Measurements from ENCODE around the gene ELMO1. TPM values are rescaled to one million over a fixed set of nuclear protein-coding genes. Genes with fewer than 3 reads are reported as not detected.
A peak's percentile ranks its signal among the peaks of the same experiment; 100 is the strongest.

The ELMO1 gene
- total RNA-seq, 1 donor, result under 0.01 TPM

DNA sequence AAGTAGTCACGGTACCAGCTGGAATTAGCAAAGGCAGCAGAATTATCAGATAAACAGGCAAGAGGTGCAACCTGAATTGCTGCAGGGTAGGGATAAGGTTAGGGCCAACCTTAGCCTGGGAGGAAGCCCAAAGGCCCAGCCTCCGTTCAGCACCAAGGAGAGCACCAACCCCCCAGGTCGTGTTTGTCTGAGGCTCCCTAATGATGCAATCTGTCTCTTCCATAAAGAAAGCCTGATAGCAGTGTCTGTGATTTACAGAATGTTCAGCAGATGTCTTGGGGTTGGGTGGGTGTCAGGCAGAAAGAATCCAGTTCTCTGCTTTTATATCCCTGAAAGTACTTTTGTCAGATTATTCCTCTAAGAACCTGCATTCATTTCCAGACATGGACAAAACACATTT is 396.0 kb downstream of the ELMO1 start:
- no peak overlapping the region for H3K4me3 ChIP-seq (ENCODE audit: low read depth, low read length)
- DNase-seq (ENCODE audit: low read depth), result peak; percentile 90
- TF ChIP-seq CTCF (IDR thresholded peaks at IDR 0.05; ENCODE audit: insufficient read depth, low read depth, low read length), result no peak

DNA sequence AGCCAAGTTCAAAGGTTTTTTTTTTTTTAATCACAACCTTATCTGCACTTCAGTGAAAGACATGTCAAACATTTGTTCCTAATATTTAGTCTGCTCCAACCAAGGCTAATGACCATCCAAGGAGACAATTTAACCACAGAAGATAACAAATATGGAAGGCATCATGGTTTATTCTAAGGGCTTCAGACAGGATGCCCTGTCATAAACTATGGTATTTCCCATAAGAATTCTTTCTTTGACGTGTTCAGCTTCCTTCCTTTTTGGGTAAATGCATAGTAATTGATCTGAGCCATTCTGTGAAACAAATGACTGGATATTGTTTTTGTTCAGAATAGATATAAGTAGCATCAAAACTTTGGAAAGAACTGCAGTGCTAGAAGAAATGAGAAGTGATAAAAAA is 397.9 kb downstream of the ELMO1 start:
- H3K4me3 ChIP-seq (ENCODE audit: low read depth, low read length), result no peak overlapping the region
- DNase-seq (ENCODE audit: low read depth), result peak; percentile 52
- TF ChIP-seq CTCF (IDR thresholded peaks at IDR 0.05; ENCODE audit: insufficient read depth, low read depth, low read length), result no peak

DNA sequence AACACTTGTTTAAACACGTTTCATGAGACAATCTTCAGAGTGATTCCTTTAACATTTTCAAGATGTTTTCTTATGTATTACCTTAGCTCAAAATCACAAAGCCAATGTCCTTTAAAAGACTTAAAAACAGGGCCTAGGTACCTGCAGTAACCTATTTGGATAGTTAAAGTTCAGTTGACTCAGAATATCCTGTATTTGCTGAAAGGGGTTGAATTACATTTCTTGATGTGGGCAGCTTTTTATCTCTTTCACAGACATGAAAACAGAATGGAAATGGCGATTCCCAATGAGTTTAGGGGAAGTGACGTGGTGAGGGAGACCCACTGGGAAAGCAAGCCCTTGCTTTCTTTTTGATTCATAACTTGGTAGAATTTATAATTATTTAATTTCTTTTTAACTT is 400.0 kb downstream of the ELMO1 start:
- no peak for DNase-seq (ENCODE audit: low read depth)
- TF ChIP-seq CTCF (IDR thresholded peaks at IDR 0.05; ENCODE audit: insufficient read depth, low read depth, low read length), result no peak
- H3K4me3 ChIP-seq (ENCODE audit: low read depth, low read length), result no peak overlapping the region

DNA sequence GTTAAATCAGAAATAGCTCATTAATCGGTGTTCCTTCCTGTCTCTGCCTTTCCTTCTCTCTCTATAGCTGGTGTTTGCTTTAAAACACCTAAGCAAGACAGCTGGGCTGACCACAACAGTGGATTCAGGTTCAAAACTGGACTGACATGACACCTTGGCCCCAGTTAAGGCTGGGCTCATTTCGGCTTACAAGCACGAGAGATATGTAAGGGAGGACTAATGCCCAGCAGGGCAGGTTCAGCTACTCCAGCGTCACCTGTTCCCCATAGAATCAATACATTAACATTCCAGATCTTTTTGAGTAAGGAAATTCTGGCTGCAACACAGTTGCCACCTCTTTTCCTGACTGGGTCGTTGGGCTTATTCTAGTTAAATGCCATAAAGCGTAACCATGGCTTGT is 401.4 kb downstream of the ELMO1 start:
- no peak for DNase-seq (ENCODE audit: low read depth)
- TF ChIP-seq CTCF (IDR thresholded peaks at IDR 0.05; ENCODE audit: insufficient read depth, low read depth, low read length), result no peak

GRCh38 chr7:37046531-37047079 is 402.1 kb downstream of the ELMO1 start:
- no peak for DNase-seq (ENCODE audit: low read depth)
- H3K4me3 ChIP-seq (ENCODE audit: low read depth, low read length), result no peak overlapping the region
- TF ChIP-seq CTCF (IDR thresholded peaks at IDR 0.05; ENCODE audit: insufficient read depth, low read depth, low read length), result no peak

More for the DNA sequence above, 401.4 kb downstream of the ELMO1 start:
- H3K4me3 ChIP-seq (ENCODE audit: low read depth, low read length), result no peak overlapping the region

GRCh38 chr7:37045681-37046179 is 402.9 kb downstream of the ELMO1 start:
- DNase-seq (ENCODE audit: low read depth), result peak; percentile 42
- H3K4me3 ChIP-seq (ENCODE audit: low read depth, low read length), result no peak overlapping the region
- no peak for TF ChIP-seq CTCF (IDR thresholded peaks at IDR 0.05; ENCODE audit: insufficient read depth, low read depth, low read length)

DNA sequence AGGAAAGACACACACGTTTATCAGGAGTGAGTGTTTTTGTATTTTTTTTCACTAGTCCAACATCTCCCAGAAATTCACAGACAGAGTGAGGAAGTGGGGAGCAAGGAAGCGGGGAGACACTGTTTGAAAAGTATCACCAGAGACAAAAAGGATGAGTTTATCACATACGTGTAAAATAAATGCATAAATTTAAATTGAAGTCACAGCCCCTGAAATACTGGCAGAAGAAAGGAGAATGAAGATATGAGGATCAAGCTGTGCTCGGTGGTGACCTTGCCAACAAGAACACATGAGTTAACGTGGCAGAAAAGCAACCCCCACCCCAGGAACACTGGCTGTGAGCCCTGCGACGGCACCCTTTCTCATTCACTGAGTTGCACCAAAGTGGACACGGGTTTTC is 407.2 kb downstream of the ELMO1 start:
- H3K4me3 ChIP-seq (ENCODE audit: low read depth, low read length), result no peak overlapping the region
- TF ChIP-seq CTCF (IDR thresholded peaks at IDR 0.05; ENCODE audit: insufficient read depth, low read depth, low read length), result no peak
- no peak for DNase-seq (ENCODE audit: low read depth)

All from fibroblast of villous mesenchyme (primary cell).